ENCODE measurements around the gene GATAD2A.

GATAD2A gene

DNA sequence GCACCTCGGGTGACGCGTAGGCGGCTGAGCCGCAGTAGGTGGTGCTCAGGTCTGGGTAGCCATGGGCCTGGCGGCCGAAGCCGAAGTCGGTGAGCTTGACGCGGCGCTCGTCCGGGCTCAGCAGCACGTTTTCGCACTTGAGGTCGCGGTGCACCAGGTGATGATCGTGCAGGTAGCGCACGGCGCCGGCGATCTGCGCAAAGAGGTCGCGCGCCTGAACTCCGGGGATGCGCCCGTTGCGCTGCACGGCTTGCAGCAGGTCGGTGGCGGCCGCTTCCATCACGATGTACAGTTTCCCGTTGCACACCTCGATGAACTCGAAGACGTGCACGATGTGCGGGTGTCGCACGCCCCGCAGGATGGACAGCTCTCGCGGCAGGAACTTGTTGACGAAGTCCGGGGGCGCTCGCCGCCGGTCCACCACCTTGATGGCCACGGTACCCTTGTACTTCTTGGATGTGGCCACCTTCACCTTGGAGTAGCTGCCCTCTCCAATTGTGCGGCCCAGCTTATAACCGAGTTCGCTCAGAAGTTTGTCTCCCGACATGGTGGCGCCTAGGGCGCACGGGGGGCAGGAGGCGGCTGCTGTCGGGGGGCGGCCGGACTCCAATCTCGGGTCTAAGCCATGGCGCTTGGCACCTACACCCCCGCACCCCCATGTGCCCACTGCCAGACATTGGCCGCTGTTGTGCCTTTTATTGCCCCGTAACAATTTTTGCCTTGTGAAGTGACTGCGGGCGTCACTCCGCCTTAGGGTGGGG, 109.6 kb downstream of the GATAD2A start, which contains the start of gene TSSK6:
Gene TSSK6, minus strand, starts transcription at position 668 of the 761 bp plus-strand sequence. Its CDS starts 121 bp downstream, at position 547.
- DNase-seq = no peak

DNA sequence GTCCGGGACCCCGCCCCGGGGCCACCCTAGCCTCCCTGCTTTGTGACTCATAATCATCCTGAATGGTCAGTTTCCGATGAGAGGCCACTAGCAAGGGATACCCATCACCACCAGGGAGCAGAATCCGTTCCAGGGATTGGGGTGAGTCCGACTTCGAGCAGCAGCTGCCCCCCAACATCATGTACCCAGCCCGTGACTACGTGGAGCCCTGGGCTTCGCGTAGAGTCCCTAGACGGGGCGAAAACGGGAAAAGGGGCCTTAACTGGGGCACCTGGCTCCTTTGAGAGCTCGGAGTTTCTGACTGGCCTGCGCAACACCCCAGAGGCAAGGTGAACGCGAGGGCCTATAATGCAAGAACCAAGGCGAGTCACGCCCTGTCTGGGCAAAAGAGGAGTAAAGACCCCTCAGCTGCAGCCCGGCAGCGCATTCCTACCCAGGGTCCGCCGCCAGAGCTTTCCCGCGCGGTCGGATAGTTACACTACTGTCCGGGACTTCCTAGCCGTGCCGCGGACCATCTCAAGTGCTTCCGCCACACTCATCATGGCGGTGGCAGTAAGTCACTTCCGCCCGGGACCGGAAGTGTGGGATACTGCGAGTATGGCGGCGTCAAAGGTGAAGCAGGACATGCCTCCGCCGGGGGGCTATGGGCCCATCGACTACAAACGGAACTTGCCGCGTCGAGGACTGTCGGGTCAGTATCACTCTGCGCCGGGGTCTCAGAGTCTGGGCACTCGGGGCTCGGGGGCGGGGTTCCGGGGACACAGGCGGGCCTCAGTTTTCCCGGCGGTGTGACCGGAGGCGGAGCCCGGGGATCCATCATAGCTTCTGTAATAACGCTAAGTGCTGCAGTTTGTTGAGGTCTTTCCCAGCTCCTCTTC, 110.4 kb downstream of the GATAD2A start, which contains the start of gene NDUFA13:
Gene NDUFA13, plus strand, starts transcription at position 584 of the 878 bp plus-strand sequence. Its CDS starts 14 bp downstream, at position 598.
- DNase-seq = peak; percentile 90

DNA sequence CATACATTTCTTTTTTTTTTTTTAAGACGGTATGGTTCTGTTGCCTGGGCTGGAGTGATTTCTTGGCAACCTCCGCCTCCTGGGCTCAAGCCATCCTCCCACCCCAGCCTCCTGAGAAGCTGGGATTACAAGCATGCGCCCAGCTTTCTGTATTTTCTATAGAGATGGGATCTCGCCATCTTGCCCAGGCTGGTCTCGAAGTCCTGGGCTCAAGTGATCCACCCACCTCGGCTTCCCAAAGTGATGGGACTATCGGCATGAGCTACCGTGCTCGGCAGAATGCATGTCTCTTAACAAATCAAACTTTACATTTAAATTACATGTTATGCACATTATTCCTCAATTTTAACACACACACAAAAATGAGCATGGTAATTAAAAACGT, 111.8 kb downstream of the GATAD2A start:
- DNase-seq = no peak

DNA sequence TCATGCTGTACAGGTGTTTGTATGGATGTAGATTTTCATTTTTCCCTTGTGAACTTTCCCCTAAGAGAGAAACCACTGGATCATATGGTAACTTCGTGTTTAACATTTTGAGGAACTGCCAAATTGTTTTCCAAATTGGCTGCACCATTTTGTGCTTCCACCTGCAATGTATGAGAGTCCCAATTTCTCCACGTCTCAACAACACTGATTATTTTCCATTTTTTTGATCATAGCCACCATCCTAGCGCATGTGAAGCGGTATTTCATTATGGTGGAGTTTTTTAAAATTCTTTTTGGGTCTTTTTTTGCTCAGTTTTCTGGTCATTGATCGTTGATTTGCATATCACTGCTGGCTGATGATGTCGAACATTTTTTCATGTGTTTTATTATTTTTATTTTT, 115.5 kb downstream of the GATAD2A start:
- no peak for DNase-seq

DNA sequence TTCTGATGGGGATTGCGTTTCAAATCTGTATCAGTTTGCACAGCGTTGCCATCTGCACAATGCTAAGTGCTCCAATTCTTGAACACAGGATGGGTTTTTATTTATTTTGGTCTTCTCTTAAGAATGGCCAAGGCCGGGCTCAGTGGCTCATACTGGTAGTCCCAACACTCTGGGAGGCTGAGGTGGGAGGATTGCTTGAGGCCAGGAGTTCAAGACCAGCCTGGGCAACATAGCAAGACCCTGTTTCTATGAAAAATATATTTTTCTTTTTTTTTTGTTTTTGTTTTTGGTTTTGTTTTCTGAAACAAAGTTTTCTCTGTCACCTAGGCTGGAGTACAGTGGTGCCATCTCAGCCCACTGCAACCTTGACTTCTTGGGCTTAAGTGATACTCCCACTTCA, 117.7 kb downstream of the GATAD2A start:
- DNase-seq = no peak

DNA sequence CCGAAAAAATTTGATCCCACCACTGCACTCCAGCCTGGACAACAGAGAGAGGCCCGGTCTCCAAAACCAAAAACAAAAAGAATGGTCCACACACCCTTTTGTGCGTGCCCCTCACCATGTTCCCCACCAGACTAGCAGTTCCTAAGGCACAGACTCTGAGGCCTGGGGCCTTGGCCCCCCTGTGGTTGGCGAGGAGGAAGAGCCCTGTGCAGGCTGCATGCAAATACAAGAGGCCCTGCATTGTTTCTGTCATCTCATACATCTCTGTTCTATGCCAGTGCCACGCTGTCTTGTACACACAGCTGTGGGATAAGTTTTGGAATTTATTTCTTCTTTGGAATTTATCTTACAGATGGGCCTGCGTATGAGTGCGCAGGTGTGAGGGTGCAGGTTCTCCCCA, 118.6 kb downstream of the GATAD2A start:
- DNase-seq = no peak

DNA sequence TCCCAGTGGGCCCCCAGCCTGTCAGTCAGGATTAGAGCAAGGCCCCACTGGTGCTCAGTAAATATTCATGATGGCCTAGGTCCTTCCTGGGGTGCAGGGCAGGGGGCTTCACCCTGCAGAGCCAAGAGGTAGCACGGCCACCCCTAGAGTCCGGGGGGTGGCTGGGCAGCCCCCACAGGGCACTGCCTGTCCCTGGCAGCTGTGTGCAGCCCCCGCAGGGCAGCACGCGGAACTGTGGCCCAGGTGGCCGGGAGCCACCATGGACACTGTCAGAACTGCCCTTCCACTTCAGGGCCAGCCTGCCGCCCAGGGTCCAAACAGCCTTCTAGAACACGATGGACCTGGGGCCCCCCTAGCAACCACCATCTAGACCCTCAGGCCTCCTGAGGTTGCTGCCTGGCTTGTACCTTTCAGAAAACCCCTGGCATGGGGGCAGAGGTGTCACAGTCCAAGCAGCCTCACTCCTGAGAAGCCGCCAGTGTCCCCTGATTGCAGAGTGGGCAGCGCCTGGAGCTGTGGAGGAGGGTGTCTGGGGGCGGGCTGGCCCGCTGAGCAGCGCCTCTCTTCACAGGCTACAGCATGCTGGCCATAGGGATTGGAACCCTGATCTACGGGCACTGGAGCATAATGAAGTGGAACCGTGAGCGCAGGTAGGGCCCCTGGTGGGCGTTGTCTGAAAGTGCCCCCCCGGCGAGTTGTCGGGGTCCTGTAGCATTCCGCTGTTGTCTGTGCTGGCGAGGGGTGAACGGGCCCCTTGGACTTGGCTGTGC, 120.3 kb downstream of the GATAD2A start:
- DNase-seq = no peak

DNA sequence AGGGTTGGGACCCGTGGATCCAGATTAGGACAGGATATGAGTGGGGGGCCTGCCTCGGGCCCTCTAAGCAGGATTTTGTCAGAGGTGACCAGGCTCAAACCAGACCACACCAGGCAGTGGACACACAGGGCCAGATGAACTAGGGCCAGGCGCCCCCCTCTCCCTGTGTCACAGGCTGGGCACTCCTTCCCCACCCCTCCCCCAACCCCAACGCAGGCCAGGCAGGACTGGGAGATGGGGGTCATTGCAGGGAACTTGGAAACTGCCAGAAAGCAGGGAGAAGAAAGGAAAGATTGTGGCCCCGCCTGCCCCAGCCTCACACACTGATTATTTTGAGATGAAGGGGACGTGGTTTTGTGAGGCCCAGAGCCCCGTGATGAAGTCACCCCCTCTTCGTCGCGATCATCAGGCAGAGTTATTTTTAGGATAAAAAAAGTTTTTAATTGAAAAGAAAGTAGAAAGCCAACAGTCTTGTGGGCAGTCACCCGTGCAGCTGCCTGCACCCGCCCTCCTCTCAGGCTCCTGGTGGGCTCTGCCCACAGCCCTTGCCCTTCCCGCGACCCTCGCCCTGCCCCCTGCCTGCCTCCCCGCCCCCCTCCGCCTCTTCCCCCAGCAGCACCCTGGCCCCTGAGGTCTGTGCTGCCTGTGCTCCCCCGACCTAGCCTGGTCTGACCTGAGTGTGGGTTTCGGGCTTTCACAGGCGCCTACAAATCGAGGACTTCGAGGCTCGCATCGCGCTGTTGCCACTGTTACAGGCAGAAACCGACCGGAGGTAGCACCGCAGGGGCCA, 121.3 kb downstream of the GATAD2A start:
- DNase-seq = no peak

DNA sequence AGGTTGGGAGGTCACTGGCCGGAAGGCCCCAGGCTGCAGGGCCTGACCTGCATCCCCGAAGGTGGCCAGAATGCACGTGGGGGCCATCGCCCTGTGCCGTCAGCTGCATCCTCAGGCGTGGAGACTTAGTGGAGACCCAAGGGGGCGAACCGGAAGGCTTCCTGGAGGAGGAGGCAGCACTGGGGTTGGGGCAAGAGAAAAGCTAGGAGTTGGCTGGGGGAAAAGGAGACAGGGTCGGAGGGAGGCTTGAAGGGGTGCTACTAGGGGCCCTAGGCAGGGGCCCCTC, 121.8 kb downstream of the GATAD2A start:
- no peak for DNase-seq

DNA sequence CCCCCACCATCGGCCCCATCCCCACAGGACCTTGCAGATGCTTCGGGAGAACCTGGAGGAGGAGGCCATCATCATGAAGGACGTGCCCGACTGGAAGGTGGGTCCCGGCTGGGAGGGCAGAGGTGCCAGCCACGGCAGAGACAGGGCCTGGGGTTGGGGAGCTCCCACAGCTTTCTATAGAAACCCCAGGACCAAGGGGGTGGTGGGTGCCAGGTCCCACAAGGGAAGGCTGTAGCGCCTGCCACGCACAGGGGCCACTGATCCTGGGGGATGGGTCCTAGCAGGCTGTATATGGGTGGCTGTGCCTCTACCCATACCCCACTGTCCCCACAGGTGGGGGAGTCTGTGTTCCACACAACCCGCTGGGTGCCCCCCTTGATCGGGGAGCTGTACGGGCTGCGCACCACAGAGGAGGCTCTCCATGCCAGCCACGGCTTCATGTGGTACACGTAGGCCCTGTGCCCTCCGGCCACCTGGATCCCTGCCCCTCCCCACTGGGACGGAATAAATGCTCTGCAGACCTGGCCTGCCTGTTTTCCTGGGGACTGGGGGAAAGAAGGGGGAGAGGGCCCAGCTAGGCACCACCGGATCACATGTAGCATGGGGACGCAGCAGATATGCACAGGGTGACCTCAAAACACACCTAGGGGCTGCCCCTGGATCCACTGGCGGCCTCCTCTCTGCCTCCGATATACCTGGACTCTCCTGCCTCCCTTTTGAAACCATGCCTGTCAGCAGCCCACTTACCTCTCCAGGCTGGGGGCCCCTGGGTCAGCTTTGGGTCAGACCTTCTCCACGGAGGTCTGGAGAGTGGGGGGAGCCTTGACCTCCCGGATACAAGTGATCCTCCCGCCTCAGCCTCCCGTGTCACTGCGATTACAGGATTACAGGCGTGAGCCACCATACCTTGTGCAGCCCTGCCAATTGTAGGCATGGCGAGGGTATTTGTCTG, 122.5 kb downstream of the GATAD2A start:
- DNase-seq = no peak

DNA sequence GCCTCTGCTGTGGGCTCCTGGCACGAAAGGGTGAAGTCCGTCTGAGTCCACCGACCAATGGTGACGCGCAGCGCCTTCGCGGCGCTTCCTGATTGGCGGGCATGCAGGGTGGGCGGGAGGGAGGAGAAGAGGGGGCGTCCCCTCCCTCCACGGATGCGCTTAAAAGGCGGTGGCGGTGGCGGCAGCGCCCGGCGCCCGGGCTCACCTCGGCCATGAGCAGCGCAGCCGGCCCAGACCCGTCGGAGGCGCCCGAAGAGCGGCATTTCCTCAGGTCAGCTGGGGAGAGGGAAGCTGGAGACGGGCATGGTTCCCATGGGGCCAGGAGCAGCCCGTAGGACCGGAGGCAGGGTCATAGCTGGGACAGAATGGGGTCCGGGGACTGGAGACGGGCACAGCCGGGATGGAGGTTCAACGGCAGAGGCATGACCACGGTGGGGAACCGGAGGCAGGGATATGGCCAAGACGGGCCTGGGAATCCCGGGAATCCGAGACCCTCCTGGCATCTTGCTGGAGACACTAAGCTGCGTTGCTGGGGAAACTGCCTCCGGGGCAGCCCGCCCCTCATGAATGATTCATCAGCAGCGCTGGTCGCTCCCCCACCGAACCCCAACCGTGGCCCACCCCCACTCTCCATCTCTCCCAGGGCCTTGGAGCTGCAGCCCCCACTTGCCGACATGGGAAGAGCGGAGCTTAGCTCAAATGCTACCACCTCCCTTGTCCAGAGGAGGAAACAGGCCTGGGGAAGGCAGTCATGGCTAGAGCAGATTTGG, 123.4 kb downstream of the GATAD2A start, which contains the start of gene YJEFN3:
Gene YJEFN3, plus strand, starts transcription at position 191 of the 770 bp plus-strand sequence. Its CDS starts 22 bp downstream, at position 213.
- DNase-seq = no peak

DNA sequence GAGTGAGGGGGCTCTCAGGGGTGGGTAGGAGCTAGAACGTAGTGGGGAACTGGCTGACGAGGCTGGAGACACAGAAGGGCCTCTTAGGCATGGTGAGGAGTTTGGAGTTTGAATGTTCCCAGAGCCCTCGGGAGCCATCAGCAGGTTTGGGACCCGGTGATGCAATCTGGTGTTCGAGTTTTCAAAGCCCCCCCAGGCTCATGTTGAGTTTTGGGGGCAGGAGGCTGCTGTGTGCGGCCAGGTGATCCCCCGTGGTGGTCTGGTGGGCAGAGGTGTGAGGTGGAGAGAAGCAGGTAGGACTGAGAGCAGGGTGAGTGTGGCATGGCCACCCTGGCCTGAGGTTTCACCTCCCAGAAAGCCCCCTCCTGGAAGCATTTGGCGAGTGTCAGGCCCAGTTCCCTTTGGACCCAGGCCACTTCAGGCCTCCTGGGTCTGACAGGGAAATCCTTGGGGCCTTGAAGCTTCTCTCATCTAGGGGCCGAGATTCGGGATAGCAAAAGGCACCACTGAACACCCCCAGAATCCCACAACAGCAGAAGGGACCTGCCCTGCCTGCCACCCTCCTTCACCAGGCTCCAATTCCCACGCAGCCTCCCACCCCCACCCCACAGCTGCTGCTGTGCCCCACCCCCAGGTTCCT, 124.4 kb downstream of the GATAD2A start:
- no peak for DNase-seq

DNA sequence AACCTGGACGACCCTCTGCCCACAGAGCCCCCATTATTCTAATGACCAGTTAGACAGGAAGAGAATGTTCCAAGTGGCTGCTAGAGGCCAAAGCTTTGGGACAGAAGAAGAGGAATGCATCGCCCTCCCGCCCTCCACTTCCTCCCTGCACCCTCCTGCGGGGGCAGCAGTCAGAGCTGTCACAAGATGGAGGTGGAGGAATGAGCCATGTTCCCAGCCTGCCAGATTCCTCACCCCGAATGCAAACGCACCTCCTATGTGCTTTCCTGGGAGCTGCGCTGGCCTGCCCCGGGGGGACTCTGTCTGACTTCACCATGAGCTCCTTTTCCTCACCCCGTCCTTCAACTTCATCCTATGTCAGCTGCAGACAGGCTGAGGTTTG, 124.9 kb downstream of the GATAD2A start:
- DNase-seq = peak; percentile 26

DNA sequence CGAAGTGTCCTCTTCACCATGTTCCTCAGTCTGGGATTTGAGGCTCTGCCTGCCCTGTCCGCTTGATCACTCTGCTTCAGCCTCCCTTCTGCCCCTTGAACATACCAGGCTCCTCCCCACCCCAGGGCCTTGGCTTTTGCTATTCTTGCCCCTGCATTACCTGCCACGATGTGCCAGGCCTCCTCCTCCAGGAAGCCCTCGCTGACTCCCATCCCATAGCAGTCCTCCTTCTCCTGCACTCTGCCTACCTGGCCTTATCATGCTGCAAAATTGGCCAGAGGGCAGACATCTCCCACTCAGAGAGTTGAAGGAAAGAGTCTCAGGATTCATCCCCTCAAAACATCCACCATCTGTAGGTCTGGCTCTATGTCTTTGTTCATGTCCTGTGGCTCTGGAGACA, 125.4 kb downstream of the GATAD2A start:
- no peak for DNase-seq

DNA sequence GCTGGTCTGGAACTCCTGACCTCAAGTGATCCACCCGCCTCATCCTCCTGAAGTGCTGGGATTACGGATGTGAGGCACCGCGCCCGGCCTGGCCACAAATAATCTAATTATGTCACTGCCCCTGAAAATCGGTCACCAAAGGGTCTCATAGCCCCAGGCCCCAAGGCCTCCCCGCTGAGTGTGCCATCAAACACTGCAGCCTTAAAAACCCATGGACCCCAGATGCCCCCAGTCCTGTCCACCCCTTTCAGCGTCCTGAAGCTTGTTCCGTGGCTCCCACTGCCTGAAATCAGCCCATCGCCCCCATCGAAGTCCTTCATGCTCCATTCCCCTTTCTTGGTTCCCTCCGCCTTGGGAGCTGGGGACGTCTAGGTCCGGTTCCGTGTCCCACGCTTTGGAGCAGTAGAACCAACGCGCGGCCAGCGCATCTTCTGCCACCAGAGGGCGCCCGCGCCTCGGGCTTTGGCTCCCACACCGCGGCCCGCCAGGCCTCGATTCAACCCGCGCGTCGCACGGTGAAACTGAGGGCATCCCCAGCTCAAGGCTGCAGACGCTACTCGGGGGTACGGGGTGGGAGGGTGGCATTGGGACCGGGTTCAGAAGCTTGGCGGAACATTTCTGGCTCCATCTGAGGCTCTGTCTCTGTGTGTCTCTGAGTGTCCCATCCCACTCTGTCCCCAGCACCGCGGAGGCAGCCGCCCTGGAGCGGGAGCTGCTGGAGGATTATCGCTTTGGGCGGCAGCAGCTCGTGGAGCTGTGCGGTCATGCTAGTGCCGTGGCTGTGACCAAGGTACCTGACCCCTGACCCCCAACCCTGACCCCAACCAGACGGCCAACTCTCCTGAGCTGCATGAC, 126.7 kb downstream of the GATAD2A start:
- DNase-seq = peak; percentile 71

DNA sequence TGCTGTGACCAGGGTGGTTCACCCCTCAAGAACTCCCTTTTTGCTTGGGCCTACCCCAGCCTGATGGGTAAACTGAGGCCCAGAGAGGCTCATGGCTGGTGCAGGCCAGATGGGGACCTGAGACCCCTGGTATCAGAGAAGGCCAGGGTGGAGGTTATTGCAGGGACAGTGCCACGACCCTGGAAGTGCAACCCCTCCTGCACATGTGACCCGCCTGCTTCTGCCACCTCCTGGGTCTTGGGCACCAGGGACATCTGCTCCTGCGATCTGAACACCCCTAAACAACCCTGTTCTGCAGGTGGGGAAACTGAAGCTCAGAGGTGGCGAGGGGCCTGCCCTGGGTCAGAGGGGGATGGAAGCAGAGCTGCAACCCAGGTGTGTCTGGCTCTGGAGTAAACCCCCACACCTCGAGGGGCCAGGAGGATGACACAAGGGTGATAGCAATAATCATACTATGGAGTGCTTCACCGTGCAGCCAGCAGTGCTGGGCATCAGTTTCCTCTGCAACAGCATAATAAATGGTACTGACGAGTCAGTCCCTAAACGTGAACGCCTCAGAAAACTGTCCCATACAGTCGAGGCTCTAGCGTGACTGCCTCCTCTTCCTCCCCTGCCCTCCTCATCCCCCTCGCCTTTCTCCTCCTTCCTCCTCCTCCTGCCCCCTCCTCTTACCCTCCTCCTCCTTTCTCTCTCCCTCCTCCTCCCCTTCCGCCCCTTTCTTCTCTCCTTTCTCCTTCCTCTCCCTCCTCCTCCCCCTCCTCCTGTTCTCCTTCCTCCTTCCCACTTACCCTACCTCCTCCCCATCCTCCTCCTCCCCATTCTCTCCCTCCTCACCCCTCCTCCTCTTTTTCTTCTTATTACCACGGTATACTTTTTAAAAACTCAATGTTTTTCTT, 127.6 kb downstream of the GATAD2A start:
- DNase-seq = no peak

DNA sequence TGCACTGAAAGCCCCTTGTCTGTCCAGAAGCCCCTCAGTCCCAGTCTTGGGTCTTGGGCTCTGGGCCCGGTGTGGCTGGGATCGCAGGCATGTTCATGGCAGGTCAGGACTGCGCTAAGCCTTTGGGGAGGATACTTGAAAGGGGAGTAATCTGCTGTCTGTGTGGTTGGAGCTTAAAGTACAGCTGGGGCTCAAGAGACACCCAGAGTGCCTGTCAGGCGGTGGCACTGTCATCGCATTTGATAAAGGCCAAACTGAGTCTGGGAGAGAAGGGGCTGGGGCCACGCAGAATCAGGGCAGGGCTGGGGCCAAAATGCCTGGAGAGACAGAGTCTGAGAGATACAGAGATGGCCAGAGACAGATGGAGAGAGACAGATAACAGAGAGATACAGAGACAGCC, 128.4 kb downstream of the GATAD2A start:
- DNase-seq = no peak
